ENCODE results near the gene FAM193B. TPM values are rescaled to one million over a fixed set of nuclear protein-coding genes. Genes with fewer than 3 reads are reported as not detected.

Gene FAM193B
- total and polyA plus RNA-seq, 2 of the 13 experiments (the other 11 are each of a cell fraction or from before 2014, with no cell fraction given) = 21.2 to 40.9 TPM

DNA sequence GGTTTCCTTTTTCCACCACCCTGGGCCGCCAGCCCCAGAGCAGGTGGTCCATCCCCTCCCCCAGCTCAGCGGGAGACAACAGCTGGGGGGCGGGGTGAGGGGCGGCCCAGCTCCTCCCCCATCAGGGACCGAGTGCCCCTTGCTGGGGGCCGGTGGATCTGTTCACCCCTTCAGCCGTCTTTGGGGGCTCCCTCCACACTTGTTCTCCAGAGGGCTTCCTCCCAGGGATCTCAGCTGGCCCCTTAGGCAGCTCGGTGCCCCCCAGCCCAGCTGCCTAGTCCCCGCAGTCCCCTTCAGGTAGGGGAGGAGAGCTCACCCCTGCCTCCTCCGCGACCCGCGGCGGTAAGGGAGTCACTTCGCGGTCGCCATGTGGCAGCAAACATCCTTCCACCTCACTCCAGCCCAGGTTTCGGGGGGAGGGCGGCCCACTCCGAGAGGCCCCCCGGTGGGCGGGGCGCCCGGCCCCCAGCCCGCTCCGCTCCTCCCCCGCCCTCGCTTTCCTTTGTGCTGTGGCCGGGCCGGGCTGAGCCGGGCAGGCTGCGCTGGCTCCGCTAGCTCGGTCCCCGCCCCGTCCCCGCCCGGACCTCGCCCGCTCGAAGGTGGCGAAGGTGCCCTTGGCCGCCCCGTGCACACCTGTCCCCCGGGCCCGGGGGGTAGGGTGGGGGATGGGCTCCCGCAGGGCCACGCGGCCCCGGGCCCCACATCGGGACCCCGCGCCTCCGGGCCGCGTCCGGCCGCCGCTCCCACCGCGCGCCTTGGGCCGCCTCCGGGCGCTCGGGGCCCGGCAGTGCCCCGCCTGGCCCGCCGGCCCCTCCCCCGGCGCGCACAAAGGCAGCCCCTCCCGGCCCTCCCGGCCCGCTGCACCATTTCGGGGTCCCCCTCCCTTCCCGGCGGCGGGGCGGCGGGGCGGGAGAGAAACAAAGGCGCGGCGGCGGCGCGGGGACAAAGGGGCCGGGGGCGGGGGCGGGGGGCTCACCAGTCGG, 81.6 kb downstream of the FAM193B start (continued):
- 0 out of 2 replicates have a peak, but pooled peaks have one; percentile 35 for TF ChIP-seq ZSCAN25 (CRISPR knock-in tag; IDR thresholded peaks at IDR 0.05)
- no peak for TF ChIP-seq ZNF556 (CRISPR knock-in tag; IDR thresholded peaks at IDR 0.05; ENCODE audit: borderline replicate concordance)
- TF ChIP-seq BCL3 (CRISPR knock-in tag; IDR thresholded peaks at IDR 0.05) = 0 out of 2 replicates have a peak, but pooled peaks have one; percentile 68
- 0 out of 2 replicates have a peak, but pooled peaks have one; percentile 15 for TF ChIP-seq NR2C2 (CRISPR knock-in tag; IDR thresholded peaks at IDR 0.05; ENCODE audit: borderline replicate concordance)
- TF ChIP-seq ZBTB3 (CRISPR knock-in tag; IDR thresholded peaks at IDR 0.05; ENCODE audit: borderline replicate concordance, low read depth) = no peak
- TF ChIP-seq, protein P1, sequence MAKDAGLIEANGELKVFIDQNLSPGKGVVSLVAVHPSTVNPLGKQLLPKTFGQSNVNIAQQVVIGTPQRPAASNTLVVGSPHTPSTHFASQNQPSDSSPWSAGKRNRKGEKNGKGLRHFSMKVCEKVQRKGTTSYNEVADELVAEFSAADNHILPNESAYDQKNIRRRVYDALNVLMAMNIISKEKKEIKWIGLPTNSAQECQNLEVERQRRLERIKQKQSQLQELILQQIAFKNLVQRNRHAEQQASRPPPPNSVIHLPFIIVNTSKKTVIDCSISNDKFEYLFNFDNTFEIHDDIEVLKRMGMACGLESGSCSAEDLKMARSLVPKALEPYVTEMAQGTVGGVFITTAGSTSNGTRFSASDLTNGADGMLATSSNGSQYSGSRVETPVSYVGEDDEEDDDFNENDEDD (CRISPR knock-in tag; IDR thresholded peaks at IDR 0.05; ENCODE audit: borderline replicate concordance) = peak; percentile 23; the same call in 1 of the 2 replicates
- TF ChIP-seq, protein P2, sequence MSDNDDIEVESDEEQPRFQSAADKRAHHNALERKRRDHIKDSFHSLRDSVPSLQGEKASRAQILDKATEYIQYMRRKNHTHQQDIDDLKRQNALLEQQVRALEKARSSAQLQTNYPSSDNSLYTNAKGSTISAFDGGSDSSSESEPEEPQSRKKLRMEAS (IDR thresholded peaks at IDR 0.05) = peak; percentile 67
- no peak for TF ChIP-seq SRF (IDR thresholded peaks at IDR 0.05; ENCODE audit: low read depth, low read length)
- TF ChIP-seq CCDC6 (CRISPR knock-in tag; IDR thresholded peaks at IDR 0.05) = 0 out of 2 replicates have a peak, but pooled peaks have one; percentile 38
- TF ChIP-seq KDM3A (CRISPR knock-in tag; IDR thresholded peaks at IDR 0.05; ENCODE audit: low read depth) = no peak
- TF ChIP-seq ZNF33B (CRISPR knock-in tag; IDR thresholded peaks at IDR 0.05) = no peak; the same call in 1 of the 2 replicates
- TF ChIP-seq, protein P3, sequence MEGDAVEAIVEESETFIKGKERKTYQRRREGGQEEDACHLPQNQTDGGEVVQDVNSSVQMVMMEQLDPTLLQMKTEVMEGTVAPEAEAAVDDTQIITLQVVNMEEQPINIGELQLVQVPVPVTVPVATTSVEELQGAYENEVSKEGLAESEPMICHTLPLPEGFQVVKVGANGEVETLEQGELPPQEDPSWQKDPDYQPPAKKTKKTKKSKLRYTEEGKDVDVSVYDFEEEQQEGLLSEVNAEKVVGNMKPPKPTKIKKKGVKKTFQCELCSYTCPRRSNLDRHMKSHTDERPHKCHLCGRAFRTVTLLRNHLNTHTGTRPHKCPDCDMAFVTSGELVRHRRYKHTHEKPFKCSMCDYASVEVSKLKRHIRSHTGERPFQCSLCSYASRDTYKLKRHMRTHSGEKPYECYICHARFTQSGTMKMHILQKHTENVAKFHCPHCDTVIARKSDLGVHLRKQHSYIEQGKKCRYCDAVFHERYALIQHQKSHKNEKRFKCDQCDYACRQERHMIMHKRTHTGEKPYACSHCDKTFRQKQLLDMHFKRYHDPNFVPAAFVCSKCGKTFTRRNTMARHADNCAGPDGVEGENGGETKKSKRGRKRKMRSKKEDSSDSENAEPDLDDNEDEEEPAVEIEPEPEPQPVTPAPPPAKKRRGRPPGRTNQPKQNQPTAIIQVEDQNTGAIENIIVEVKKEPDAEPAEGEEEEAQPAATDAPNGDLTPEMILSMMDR (CRISPR knock-in tag; IDR thresholded peaks at IDR 0.05) = 0 out of 2 replicates have a peak, but pooled peaks have one; percentile 11
- 0 out of 2 replicates have a peak, but pooled peaks have one; percentile 1 for TF ChIP-seq ZFX (CRISPR knock-in tag; IDR thresholded peaks at IDR 0.05; ENCODE audit: low read depth)
- TF ChIP-seq, protein P4, sequence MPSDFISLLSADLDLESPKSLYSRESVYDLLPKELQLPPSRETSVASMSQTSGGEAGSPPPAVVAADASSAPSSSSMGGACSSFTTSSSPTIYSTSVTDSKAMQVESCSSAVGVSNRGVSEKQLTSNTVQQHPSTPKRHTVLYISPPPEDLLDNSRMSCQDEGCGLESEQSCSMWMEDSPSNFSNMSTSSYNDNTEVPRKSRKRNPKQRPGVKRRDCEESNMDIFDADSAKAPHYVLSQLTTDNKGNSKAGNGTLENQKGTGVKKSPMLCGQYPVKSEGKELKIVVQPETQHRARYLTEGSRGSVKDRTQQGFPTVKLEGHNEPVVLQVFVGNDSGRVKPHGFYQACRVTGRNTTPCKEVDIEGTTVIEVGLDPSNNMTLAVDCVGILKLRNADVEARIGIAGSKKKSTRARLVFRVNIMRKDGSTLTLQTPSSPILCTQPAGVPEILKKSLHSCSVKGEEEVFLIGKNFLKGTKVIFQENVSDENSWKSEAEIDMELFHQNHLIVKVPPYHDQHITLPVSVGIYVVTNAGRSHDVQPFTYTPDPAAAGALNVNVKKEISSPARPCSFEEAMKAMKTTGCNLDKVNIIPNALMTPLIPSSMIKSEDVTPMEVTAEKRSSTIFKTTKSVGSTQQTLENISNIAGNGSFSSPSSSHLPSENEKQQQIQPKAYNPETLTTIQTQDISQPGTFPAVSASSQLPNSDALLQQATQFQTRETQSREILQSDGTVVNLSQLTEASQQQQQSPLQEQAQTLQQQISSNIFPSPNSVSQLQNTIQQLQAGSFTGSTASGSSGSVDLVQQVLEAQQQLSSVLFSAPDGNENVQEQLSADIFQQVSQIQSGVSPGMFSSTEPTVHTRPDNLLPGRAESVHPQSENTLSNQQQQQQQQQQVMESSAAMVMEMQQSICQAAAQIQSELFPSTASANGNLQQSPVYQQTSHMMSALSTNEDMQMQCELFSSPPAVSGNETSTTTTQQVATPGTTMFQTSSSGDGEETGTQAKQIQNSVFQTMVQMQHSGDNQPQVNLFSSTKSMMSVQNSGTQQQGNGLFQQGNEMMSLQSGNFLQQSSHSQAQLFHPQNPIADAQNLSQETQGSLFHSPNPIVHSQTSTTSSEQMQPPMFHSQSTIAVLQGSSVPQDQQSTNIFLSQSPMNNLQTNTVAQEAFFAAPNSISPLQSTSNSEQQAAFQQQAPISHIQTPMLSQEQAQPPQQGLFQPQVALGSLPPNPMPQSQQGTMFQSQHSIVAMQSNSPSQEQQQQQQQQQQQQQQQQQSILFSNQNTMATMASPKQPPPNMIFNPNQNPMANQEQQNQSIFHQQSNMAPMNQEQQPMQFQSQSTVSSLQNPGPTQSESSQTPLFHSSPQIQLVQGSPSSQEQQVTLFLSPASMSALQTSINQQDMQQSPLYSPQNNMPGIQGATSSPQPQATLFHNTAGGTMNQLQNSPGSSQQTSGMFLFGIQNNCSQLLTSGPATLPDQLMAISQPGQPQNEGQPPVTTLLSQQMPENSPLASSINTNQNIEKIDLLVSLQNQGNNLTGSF (CRISPR knock-in tag; IDR thresholded peaks at IDR 0.05) = no peak; the same call in 1 of the 2 replicates
- no peak for TF ChIP-seq ZNF746 (CRISPR knock-in tag; IDR thresholded peaks at IDR 0.05)
- no peak for TF ChIP-seq HDAC2 (CRISPR knock-in tag; IDR thresholded peaks at IDR 0.05)
- TF ChIP-seq ELF1 (CRISPR knock-in tag; IDR thresholded peaks at IDR 0.05) = no peak
